OCI-LY1 (cell line): ENCODE results near the gene PTPRQ.

Source experiments
- EZH2 ChIP-seq: fragments of 200-600 bp; sonication (generic), shearing (Covaris generic); IDR thresholded peaks from 2 replicates; pipeline ENCODE4 v1.8.0; 2017; ENCODE audit warnings: borderline replicate concordance, mixed run types, mild to moderate bottlenecking, antibody characterized with exemption, low read length, moderate library complexity, mixed read lengths
- TF ChIP-seq, protein P1 (sequence below): fragments of 200-600 bp; sonication (generic), shearing (Covaris generic); IDR thresholded peaks from 2 replicates; pipeline ENCODE4 v1.5.1; 2017; ENCODE audit warnings: mild to moderate bottlenecking, antibody characterized with exemption, low read length, moderate library complexity, mixed read lengths

DNA sequence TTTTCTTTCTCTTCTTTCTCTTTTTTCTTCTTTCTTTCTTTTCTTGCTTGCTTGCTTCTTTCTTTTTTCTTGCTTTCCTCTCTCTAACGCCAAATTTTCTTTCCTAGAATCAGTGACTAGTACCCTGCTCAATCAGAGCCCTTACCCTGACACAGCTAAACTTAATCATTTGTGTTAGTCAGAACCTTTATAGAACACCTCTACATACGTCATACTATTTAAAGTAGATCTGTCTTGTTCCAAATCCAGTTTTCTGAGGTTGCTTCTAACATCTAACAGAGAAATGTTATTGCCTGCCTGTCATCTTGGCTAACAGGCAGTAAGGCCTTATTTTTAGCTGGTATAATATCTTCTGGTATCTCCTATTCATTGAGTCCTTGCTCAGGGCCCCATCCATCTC, 197.9 kb downstream of the PTPRQ start:
- TF ChIP-seq, protein P1, sequence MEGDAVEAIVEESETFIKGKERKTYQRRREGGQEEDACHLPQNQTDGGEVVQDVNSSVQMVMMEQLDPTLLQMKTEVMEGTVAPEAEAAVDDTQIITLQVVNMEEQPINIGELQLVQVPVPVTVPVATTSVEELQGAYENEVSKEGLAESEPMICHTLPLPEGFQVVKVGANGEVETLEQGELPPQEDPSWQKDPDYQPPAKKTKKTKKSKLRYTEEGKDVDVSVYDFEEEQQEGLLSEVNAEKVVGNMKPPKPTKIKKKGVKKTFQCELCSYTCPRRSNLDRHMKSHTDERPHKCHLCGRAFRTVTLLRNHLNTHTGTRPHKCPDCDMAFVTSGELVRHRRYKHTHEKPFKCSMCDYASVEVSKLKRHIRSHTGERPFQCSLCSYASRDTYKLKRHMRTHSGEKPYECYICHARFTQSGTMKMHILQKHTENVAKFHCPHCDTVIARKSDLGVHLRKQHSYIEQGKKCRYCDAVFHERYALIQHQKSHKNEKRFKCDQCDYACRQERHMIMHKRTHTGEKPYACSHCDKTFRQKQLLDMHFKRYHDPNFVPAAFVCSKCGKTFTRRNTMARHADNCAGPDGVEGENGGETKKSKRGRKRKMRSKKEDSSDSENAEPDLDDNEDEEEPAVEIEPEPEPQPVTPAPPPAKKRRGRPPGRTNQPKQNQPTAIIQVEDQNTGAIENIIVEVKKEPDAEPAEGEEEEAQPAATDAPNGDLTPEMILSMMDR, result no peak
- TF ChIP-seq EZH2, result no peak
